Measurements from ENCODE around the gene TM4SF4.

The TM4SF4 gene

GRCh38 chr3:149428087-149428486 lies 46.4 kb upstream of the TM4SF4 start (continued):
- TF ChIP-seq ZNF544 (tag by site-specific recombination; IDR thresholded peaks at IDR 0.05) (no peak), ZNF830 (tag by site-specific recombination; IDR thresholded peaks at IDR 0.05; ENCODE audit: low read depth) (no peak), GFI1B (tag by site-specific recombination; IDR thresholded peaks at IDR 0.05) (no peak)

GRCh38 chr3:149430216-149430615 lies 44.3 kb upstream of the TM4SF4 start:
- Histone ChIP-seq H3K4me1 (ENCODE audit: control insufficient read depth, insufficient read depth, low read length) (no peaks in the 10 kb centered on the region), H3K36me3 (ENCODE audit: control insufficient read depth in 2 of 2, insufficient read depth in 1 of 2, low read length in 2 of 2) (no peaks in the 10 kb centered on the region), H3K27ac (ENCODE audit: extremely low read depth, low read depth, low read length) (no peak overlapping the region), H3K9me3 (ENCODE audit: control insufficient read depth, insufficient read depth, low read depth, low read length) (no peaks in the 10 kb centered on the region), H3K4me3 (ENCODE audit: low read depth, low read length) (no peak overlapping the region)
- CTCF ChIA-PET, result no interaction called here
- no peak for TF ChIP-seq GLI4 (tag by site-specific recombination; IDR thresholded peaks at IDR 0.05)
- no peak for TF ChIP-seq ZNF366 (tag by site-specific recombination; conservative IDR thresholded peaks at IDR 0.05)
- POLR2A ChIA-PET, result no interaction called here

GRCh38 chr3:149432149-149432548 lies 42.3 kb upstream of the TM4SF4 start:
- CTCF ChIA-PET, result interaction anchor here (0.6 kb wide), 2 partner anchors 339 to 1589 kb away, joined by 3 to 5 read pairs; no protein-coding TSS in a partner anchor
- TF ChIP-seq ZNF146 (tag by site-specific recombination; IDR thresholded peaks at IDR 0.05) (no peak), ZNF174 (tag by site-specific recombination; IDR thresholded peaks at IDR 0.05) (no peak), ZNF610 (tag by site-specific recombination; IDR thresholded peaks at IDR 0.05; ENCODE audit: borderline replicate concordance) (no peak), ZBTB21 (tag by site-specific recombination; IDR thresholded peaks at IDR 0.05) (no peak), ZNF266 (tag by site-specific recombination; IDR thresholded peaks at IDR 0.05; ENCODE audit: low read depth) (no peak)
- TF ChIP-seq, protein P1, sequence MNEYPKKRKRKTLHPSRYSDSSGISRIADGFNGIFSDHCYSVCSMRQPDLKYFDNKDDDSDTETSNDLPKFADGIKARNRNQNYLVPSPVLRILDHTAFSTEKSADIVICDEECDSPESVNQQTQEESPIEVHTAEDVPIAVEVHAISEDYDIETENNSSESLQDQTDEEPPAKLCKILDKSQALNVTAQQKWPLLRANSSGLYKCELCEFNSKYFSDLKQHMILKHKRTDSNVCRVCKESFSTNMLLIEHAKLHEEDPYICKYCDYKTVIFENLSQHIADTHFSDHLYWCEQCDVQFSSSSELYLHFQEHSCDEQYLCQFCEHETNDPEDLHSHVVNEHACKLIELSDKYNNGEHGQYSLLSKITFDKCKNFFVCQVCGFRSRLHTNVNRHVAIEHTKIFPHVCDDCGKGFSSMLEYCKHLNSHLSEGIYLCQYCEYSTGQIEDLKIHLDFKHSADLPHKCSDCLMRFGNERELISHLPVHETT (tag by site-specific recombination; IDR thresholded peaks at IDR 0.05), result no peak
- TF ChIP-seq, protein P2, sequence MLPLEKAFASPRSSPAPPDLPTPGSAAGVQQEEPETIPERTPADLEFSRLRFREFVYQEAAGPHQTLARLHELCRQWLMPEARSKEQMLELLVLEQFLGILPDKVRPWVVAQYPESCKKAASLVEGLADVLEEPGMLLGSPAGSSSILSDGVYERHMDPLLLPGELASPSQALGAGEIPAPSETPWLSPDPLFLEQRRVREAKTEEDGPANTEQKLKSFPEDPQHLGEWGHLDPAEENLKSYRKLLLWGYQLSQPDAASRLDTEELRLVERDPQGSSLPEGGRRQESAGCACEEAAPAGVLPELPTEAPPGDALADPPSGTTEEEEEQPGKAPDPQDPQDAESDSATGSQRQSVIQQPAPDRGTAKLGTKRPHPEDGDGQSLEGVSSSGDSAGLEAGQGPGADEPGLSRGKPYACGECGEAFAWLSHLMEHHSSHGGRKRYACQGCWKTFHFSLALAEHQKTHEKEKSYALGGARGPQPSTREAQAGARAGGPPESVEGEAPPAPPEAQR (tag by site-specific recombination; IDR thresholded peaks at IDR 0.05), result no peak
- TF ChIP-seq, protein P3, sequence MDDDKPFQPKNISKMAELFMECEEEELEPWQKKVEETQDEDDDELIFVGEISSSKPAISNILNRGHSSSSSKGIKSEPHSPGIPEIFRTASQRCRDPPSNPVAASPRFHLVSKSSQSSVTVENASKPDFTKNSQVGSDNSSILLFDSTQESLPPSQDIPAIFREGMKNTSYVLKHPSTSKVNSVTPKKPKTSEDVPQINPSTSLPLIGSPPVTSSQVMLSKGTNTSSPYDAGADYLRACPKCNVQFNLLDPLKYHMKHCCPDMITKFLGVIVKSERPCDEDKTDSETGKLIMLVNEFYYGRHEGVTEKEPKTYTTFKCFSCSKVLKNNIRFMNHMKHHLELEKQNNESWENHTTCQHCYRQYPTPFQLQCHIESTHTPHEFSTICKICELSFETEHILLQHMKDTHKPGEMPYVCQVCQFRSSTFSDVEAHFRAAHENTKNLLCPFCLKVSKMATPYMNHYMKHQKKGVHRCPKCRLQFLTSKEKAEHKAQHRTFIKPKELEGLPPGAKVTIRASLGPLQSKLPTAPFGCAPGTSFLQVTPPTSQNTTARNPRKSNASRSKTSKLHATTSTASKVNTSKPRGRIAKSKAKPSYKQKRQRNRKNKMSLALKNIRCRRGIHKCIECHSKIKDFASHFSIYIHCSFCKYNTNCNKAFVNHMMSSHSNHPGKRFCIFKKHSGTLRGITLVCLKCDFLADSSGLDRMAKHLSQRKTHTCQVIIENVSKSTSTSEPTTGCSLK (tag by site-specific recombination; IDR thresholded peaks at IDR 0.05), result no peak
- POLR2A ChIA-PET, result no interaction called here
- Histone ChIP-seq H3K4me1 (ENCODE audit: control insufficient read depth, insufficient read depth, low read length) (no peaks in the 10 kb centered on the region), H3K27ac (ENCODE audit: extremely low read depth, low read depth, low read length) (no peak overlapping the region), H3K9me3 (ENCODE audit: control insufficient read depth, insufficient read depth, low read depth, low read length) (no peaks in the 10 kb centered on the region), H3K36me3 (ENCODE audit: control insufficient read depth in 2 of 2, insufficient read depth in 1 of 2, low read length in 2 of 2) (no peaks in the 10 kb centered on the region), H3K4me3 (ENCODE audit: low read depth, low read length) (no peak overlapping the region)

GRCh38 chr3:149435996-149436885 lies 38.3 kb upstream of the TM4SF4 start:
- POLR2A ChIA-PET, result no interaction called here
- no peak overlapping the region for H3K27ac ChIP-seq (ENCODE audit: extremely low read depth, low read depth, low read length)
- CTCF ChIA-PET, result interaction anchor here (0.6 kb wide), 1 partner anchor 285 kb away, joined by 3 read pairs; no protein-coding TSS in a partner anchor

More at GRCh38 chr3:149435996-149436885, 38.3 kb upstream of the TM4SF4 start:
- Histone ChIP-seq H3K4me1 (ENCODE audit: control insufficient read depth, insufficient read depth, low read length) (no peaks in the 10 kb centered on the region), H3K36me3 (ENCODE audit: control insufficient read depth in 2 of 2, insufficient read depth in 1 of 2, low read length in 2 of 2) (no peaks in the 10 kb centered on the region), H3K4me3 (ENCODE audit: low read depth, low read length) (no peak overlapping the region), H3K9me3 (ENCODE audit: control insufficient read depth, insufficient read depth, low read depth, low read length) (no peaks in the 10 kb centered on the region)
- TF ChIP-seq ZNF692 (tag by site-specific recombination; IDR thresholded peaks at IDR 0.05) (peak; percentile 73), ZFP69B (tag by site-specific recombination; IDR thresholded peaks at IDR 0.05) (peak; percentile 53; the same call in 1 of the 2 replicates), ZNF658 (tag by site-specific recombination; IDR thresholded peaks at IDR 0.05) (no peak)
